Endothelial cell of umbilical vein (primary cell): ENCODE measurements around the gene NR1D1. TPM values are rescaled to one million over a fixed set of nuclear protein-coding genes. Genes with fewer than 3 reads are reported as not detected.

ENCODE experiments used
- Bru-seq: library from RNA; stranded (reverse); fragments of 400-500 nt; gene quantifications from one replicate; lab custom pipeline; 2021; lab: Mats Ljungman, UMichigan
- BruChase-seq, 2 experiments: library from RNA; stranded (reverse); fragments of 400-500 nt; gene quantifications; one replicate each; lab custom pipeline; 2021; lab: Mats Ljungman, UMichigan
- BruUV-seq: library from RNA; stranded (reverse); fragments of 400-500 nt; replicated peaks from 2 replicates; lab custom pipeline; 2021; lab: Mats Ljungman, UMichigan
- CTCF ChIA-PET: fragments of 300-600, 350-600 bp; sonication (Branson Sonifier 250); formaldehyde crosslinking; loops from one replicate; lab custom pipeline; 2021; ENCODE audit warnings: antibody characterized with exemption, inconsistent platforms; lab: Charles Lee
- POLR2A ChIA-PET: fragments of 300-600, 350-600 bp; sonication (Branson Sonifier 250); formaldehyde crosslinking; loops from one replicate; lab custom pipeline; 2021; ENCODE audit warnings: antibody characterized with exemption, inconsistent platforms; lab: Charles Lee
- DNase-seq: peaks from one replicate; pipeline ENCODE4 v3.0.0-alpha.2; 2011; ENCODE audit warnings: low read depth, low spot score
- FAIRE-seq: peaks from 2 replicates; lab custom pipeline; 2011; peaks lifted over from hg19 to GRCh38; lab: Jason Lieb, UNC
- H2AFZ ChIP-seq: 2 replicates; pipeline ENCODE4 v1.6.0; 2012; ENCODE audit warnings: low read depth, low read length, control low read depth, inconsistent platforms
- H3K27ac ChIP-seq: 2 replicates; pipeline ENCODE4 v1.5.1; 2011; ENCODE audit warnings: low read depth, mild to moderate bottlenecking, control low read depth, low read length, moderate library complexity; ENCODE audit not compliant: insufficient read depth
- H3K27me3 ChIP-seq, 2 experiments: 2 replicates each; pipeline versions ENCODE4 v1.6.0 to v1.6.1; 2011; ENCODE audit warnings: low read length in 2 of 2, mixed read lengths in 1 of 2; ENCODE audit not compliant: control insufficient read depth in 2 of 2, insufficient read depth in 2 of 2
- H3K36me3 ChIP-seq, 2 experiments: 2 replicates in 1 of 2; 3 replicates in 1 of 2; pipeline ENCODE4 v1.5.1; 2011; ENCODE audit warnings: low read length in 2 of 2, mild to moderate bottlenecking in 1 of 2, moderate library complexity in 1 of 2; ENCODE audit not compliant: control insufficient read depth in 2 of 2, insufficient read depth in 2 of 2; ENCODE audit errors: extremely low read depth in 1 of 2
- H3K4me1 ChIP-seq: 3 replicates; pipeline ENCODE4 v1.5.1; 2011; ENCODE audit warnings: mild to moderate bottlenecking, low read length; ENCODE audit not compliant: control insufficient read depth, insufficient read depth; ENCODE audit errors: extremely low read depth
- H3K4me2 ChIP-seq: 2 replicates; pipeline ENCODE4 v1.6.1; 2011; ENCODE audit warnings: low read length, control low read depth, mixed read lengths; ENCODE audit not compliant: insufficient read depth
- H3K4me3 ChIP-seq, 3 experiments: fragments of 200-600 bp in 1 of 3; sonication (generic), shearing (Covaris generic) in 1 of 3; replicated peaks in 1 of 3; 2 replicates each; pipeline ENCODE4 v1.5.1; 2011 to 2016; ENCODE audit warnings: control low read depth in 3 of 3, low read length in 3 of 3, mild to moderate bottlenecking in 2 of 3, inconsistent platforms in 1 of 3, low read depth in 1 of 3, moderate library complexity in 1 of 3; ENCODE audit not compliant: insufficient read depth in 1 of 3
- H3K79me2 ChIP-seq: 2 replicates; pipeline ENCODE4 v1.6.0; 2012; ENCODE audit warnings: low read length, inconsistent platforms; ENCODE audit not compliant: control insufficient read depth, insufficient read depth
- H3K9ac ChIP-seq: replicated peaks from 2 replicates; pipeline ENCODE3; 2011; ENCODE audit warnings: low read length, control low read depth; ENCODE audit not compliant: insufficient read depth; ENCODE audit errors: extremely low read depth
- H3K9me1 ChIP-seq: replicated peaks from 3 replicates; pipeline ENCODE4 v1.6.0; 2011; ENCODE audit warnings: mild to moderate bottlenecking, low read length; ENCODE audit not compliant: control insufficient read depth, insufficient read depth; ENCODE audit errors: extremely low read depth
- H3K9me3 ChIP-seq: replicated peaks from 2 replicates; pipeline ENCODE4 v1.5.1; 2012; ENCODE audit warnings: low read length, inconsistent platforms; ENCODE audit not compliant: control insufficient read depth, insufficient read depth
- H4K20me1 ChIP-seq: replicated peaks from 2 replicates; pipeline ENCODE3; 2011; ENCODE audit warnings: mild to moderate bottlenecking, low read length; ENCODE audit not compliant: control insufficient read depth, insufficient read depth; ENCODE audit errors: extremely low read depth
- EZH2 ChIP-seq: IDR thresholded peaks from 2 replicates; pipeline ENCODE4 v1.6.1; 2012; ENCODE audit warnings: borderline replicate concordance, low read depth, mild to moderate bottlenecking, moderate library complexity, low read length, inconsistent platforms; ENCODE audit not compliant: severe bottlenecking
- MYC ChIP-seq: IDR thresholded peaks from one replicate; pipeline ENCODE4 v1.6.1; 2011; ENCODE audit warnings: mild to moderate bottlenecking, low read depth, low read length
- POLR2A ChIP-seq: IDR thresholded peaks from 2 replicates; pipeline ENCODE4 v1.6.1; 2012; ENCODE audit warnings: low read depth, mild to moderate bottlenecking, control low read depth, low read length
- POLR2AphosphoS5 ChIP-seq: IDR thresholded peaks from 2 replicates; pipeline ENCODE4 v1.6.1; 2012; ENCODE audit warnings: low read depth, mild to moderate bottlenecking, control low read depth, low read length, moderate library complexity; ENCODE audit not compliant: insufficient read depth
- dilution Hi-C: fragments of 300-500 bp; cut with MboI; formaldehyde crosslinking; loops from one replicate; pipeline ENCODE4 v1.15.0; 2019; ENCODE audit warnings: low sequenced_read_pairs; ENCODE audit not compliant: extremely low pct_ligation_motif_present
- intact Hi-C: fragments of 100-400 bp; cut with micrococcal nuclease; formaldehyde crosslinking; loops from one replicate; pipeline ENCODE4 v1.10.0; 2022
- long read RNA-seq: library from polyadenylated mRNA; stranded (forward); transcript quantifications from one replicate; pipeline ENCODE4 v2.0.0, GENCODE V29; 2021
- polyA minus RNA-seq, 3 experiments: library from RNA; depleted of rRNA, polyadenylated mRNA; stranded (reverse); fragments of >200 nt; gene quantifications; 1 replicate in 1 of 3; 2 replicates in 2 of 3; pipeline ENCODE4 v1.2.3, GENCODE V29; 2011
- polyA plus RNA-seq, 4 experiments: library from polyadenylated mRNA; depleted of rRNA in 3 of 4; stranded (reverse) in 3 of 4; unstranded in 1 of 4; fragments of >200 nt; gene quantifications; 2 replicates each; pipeline versions ENCODE4 v1.2.1 to v1.2.3, GENCODE V29; 2011 to 2012; ENCODE audit warnings: missing spikeins in 1 of 4
- total RNA-seq: library from RNA; stranded (reverse); gene quantifications from 2 replicates; pipeline ENCODE4 v1.2.3, GENCODE V29; 2021

NR1D1 gene
- total RNA-seq (5.2 and 6.1 TPM in 2 replicates), polyA plus RNA-seq (2.3 and 2.5 TPM in 2 replicates), polyA minus RNA-seq (2.2 and 3.5 TPM in 2 replicates), Bru-seq, nascent RNA (percentile 48 among the genes with signal in this experiment), BruChase-seq, experiment 1, labeled RNA remaining after a 6-hour chase (percentile 56 among the genes with signal in this experiment), BruChase-seq, experiment 2, labeled RNA remaining after a 2-hour chase (percentile 58 among the genes with signal in this experiment)
- polyA plus RNA-seq (2011; cell fraction: cytosol; rRNA removed), result 2.5 and 3.0 TPM in 2 replicates
- 7.6 and 11.8 TPM in 2 replicates for polyA plus RNA-seq (2011; cell fraction: nucleus; rRNA removed)
- 5.3 and 8.8 TPM in 2 replicates for polyA plus RNA-seq (2012)
- polyA minus RNA-seq (2011; cell fraction: cytosol; rRNA and poly(A)+ RNA removed), result 3.9 TPM
- 6.3 and 11.7 TPM in 2 replicates for polyA minus RNA-seq (2011; cell fraction: nucleus; rRNA and poly(A)+ RNA removed)
- long read RNA-seq, transcript NR1D1-201 (8 exons, 2,772 nt), result major isoform, 5 of 10 reads
- long read RNA-seq, partial matches to known transcripts, result 3 of 10 reads
- long read RNA-seq, other reads (novel, unspliced or antisense), result 2 of 10 reads

- Histone ChIP-seq H3K36me3 (peaks cover 0 to 13% of the 10 kb centered on the region in 2 experiments), H3K27me3 (no peaks in the 10 kb centered on the region), H3K9me1 (no peaks in the 10 kb centered on the region), H3K4me1 (peaks cover 39% of the 10 kb centered on the region), H2AFZ (peak within 1 kb of the TSS; percentile 33), H3K27ac (peak within 1 kb of the TSS; percentile 93), H3K9ac (peak within 1 kb of the TSS; percentile 75), H3K79me2 (no peaks in the 10 kb centered on the region), H4K20me1 (no peaks in the 10 kb centered on the region), H3K4me2 (peak within 1 kb of the TSS; percentile 68), H3K9me3 (no peaks in the 10 kb centered on the region), H3K4me3 (peak within 1 kb of the TSS; percentile 26 to 60 (median 48))
- dilution Hi-C loops (no loop called here), intact Hi-C loops (loop anchor here (1.0 kb wide), 1 partner anchor 8 kb away; no protein-coding TSS in a partner anchor)
- FAIRE-seq (no peak), DNase-seq (no peak)
- no TSS peak for BruUV-seq
- TF ChIP-seq MYC, result no peak
- peak; percentile 67 for TF ChIP-seq POLR2A
- no peak for TF ChIP-seq EZH2
- peak; percentile 63 for TF ChIP-seq POLR2AphosphoS5
- ChIA-PET CTCF (interaction anchor here (1.0 to 5.0 kb wide), 8 partner anchors 10 to 68 kb away, joined by 3 to 138 read pairs (median 9); partner anchors contain the start of gene THRA), POLR2A (interaction anchor here (0.6 to 3.7 kb wide), 5 partner anchors 9 to 40 kb away, joined by 3 to 56 read pairs (median 6); partner anchors contain the start of gene CASC3)
Measured at GRCh38 chr17:40100419-40100668, at the start of gene NR1D1. TSS of gene NR1D1 (minus strand) at chr17:40100589. CDS start at chr17:40100094, 495 bp downstream.

- TF ChIP-seq MYC (no peak), POLR2A (no peak)
- DNase-seq (no peak), FAIRE-seq (no peak)
- ChIA-PET CTCF (interaction anchor here (2.3 kb wide), 1 partner anchor 20 kb away, joined by 14 read pairs; no protein-coding TSS in a partner anchor), POLR2A (no interaction called here)
- Histone ChIP-seq H3K4me1 (no peaks in the 10 kb centered on the region), H3K27ac (no peak overlapping the region), H3K79me2 (peaks cover 63% of the 10 kb centered on the region), H3K4me3 (no peak overlapping the region), H3K27me3 (no peaks in the 10 kb centered on the region), H2AFZ (no peak overlapping the region), H3K9me3 (no peaks in the 10 kb centered on the region), H3K36me3 (peaks cover 8 to 23% of the 10 kb centered on the region in 2 experiments), H3K9me1 (no peaks in the 10 kb centered on the region), H3K9ac (no peak overlapping the region), H3K4me2 (no peak overlapping the region), H4K20me1 (no peaks in the 10 kb centered on the region)
- no TSS peak for BruUV-seq
- intact Hi-C loops (no loop called here), dilution Hi-C loops (no loop called here)
Measured at GRCh38 chr17:40148527-40148926, 48.1 kb upstream of the NR1D1 start.
